AG09309 (cell line): ENCODE results near the gene CFAP161.

Experiments
- DNase-seq: peaks from one replicate; pipeline ENCODE4 v3.0.0-alpha.2; 2010; ENCODE audit warnings: low read depth
- H3K4me3 ChIP-seq: 2 replicates; pipeline ENCODE4 v1.5.1; 2011; ENCODE audit warnings: mild to moderate bottlenecking, low read depth, low read length, moderate library complexity; ENCODE audit not compliant: control insufficient read depth
- TF ChIP-seq, protein P1 (sequence below): IDR thresholded peaks from 2 replicates; pipeline ENCODE4 v1.5.1; 2011; ENCODE audit warnings: mild to moderate bottlenecking, low read depth, low read length, inconsistent platforms; ENCODE audit not compliant: insufficient read depth, control insufficient read depth; ENCODE audit errors: missing control alignments

The CFAP161 gene

DNA sequence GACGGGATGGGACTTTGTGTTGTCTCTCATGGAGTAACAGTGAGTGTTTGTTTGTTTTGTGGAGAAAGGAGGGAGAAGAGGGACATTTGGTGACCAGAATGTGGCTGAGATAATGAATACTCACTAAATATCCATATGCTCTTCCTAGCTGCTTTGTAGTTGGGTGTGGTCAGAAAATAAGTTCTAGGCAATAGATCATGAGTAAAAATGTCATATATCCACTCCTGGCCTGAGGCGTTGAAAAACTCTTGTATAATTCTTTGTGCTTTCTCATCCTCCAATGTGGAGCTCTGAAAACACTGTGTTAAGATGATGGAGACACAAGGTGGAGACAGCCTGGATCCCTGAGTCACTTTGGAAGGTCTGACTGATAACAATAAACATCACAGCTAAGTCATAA, 34.6 kb downstream of the CFAP161 start:
- H3K4me3 ChIP-seq, result no peak overlapping the region
- TF ChIP-seq, protein P1, sequence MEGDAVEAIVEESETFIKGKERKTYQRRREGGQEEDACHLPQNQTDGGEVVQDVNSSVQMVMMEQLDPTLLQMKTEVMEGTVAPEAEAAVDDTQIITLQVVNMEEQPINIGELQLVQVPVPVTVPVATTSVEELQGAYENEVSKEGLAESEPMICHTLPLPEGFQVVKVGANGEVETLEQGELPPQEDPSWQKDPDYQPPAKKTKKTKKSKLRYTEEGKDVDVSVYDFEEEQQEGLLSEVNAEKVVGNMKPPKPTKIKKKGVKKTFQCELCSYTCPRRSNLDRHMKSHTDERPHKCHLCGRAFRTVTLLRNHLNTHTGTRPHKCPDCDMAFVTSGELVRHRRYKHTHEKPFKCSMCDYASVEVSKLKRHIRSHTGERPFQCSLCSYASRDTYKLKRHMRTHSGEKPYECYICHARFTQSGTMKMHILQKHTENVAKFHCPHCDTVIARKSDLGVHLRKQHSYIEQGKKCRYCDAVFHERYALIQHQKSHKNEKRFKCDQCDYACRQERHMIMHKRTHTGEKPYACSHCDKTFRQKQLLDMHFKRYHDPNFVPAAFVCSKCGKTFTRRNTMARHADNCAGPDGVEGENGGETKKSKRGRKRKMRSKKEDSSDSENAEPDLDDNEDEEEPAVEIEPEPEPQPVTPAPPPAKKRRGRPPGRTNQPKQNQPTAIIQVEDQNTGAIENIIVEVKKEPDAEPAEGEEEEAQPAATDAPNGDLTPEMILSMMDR, result no peak
- no peak for DNase-seq

DNA sequence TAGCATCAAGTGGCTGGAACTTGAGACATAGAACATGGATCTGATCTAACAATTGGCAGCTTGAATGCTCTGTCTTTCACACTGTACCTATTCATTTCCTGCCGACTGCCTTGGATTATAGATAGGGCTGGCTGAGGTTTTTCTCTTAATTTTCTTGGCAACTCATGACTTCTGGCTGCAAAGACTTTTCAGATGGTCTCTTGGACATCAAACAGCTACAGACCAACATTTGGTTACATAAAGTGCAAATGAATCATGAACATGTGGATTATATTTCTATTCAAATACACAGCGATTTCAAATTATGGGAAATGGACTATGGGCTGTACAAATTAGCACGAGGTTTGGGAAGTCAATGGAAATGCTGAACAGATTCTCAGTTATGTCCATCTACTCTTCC, 36.4 kb downstream of the CFAP161 start:
- TF ChIP-seq, protein P1, result no peak
- H3K4me3 ChIP-seq, result no peak overlapping the region
- DNase-seq, result no peak

DNA sequence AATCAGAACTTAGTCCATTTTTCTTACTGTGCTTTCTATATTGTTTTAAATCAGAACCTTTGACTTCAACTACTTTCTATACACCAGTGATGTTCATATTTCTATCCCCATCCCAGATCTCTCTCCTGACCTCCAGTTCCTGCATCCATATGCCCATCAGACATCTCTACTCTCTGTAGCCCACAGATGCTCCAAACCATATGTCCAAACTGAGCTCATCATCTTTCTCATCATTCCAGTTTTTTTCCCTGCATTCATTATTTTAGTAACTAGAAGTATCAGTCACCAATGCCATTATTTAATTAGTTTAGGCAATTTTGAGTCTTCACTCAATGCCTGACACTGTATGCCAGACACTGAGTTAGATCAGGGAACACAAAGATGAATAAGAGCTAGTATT, 37.2 kb downstream of the CFAP161 start:
- H3K4me3 ChIP-seq, result no peak overlapping the region
- TF ChIP-seq, protein P1, result no peak
- DNase-seq, result no peak

DNA sequence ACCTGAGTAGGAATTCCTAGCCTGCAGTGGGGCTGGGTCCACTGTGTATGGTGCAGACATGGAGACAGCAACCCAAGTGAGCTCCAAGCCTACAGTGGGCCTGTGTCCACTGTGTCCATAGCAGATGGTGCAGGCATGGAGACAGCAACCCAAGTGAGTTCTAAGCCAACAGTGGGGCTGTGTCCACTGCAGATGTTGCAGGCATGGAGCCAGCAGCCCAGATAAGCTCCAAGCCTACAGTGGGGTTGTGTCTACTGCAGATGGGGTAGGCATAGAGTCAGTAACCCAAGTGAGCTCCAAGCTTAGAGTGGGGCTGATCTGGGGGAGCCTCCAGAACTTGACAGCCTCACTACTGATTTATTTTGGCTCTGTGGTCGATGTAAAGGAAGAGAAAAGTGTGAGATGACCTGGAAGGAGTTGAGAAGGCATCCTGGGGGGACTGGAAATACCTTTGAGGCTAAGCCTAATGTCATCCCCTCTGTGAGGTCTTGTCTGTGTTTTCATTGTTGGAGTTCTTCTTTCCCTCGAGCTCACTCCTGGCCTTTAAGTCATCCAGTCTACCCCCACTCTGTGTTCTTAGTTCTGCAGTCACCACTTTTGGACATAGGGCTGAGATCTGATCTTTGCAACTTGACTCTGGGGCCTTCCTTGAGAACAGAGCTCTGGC, 40.2 kb downstream of the CFAP161 start:
- no peak overlapping the region for H3K4me3 ChIP-seq
- TF ChIP-seq, protein P1, result no peak
- DNase-seq, result no peak

DNA sequence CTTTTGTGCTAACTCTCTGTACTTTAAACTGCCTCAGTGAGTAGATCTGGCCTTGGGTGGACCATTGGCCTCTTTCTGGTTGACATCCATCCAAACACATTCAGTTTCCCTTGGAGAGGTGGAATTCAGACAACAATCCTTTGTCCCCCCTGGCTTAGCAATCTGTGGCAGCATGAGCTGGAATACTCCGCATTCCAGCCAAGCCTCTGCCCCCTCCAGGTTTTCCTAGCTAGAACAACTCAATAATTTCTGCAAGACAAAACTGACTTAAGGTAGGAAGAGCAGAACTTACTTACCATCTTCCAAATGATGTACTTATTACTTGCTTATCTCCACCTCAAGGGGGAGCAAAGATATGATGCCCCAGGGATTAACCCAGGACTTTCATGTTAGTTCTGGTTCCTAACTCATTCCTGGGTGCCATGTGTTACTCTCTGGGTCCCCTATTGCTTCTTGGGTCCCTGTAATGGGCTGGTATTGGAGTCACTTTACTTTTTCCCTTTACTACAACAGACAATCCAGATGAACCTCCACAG, 40.8 kb downstream of the CFAP161 start:
- no peak for DNase-seq
- TF ChIP-seq, protein P1, result peak; percentile 2

DNA sequence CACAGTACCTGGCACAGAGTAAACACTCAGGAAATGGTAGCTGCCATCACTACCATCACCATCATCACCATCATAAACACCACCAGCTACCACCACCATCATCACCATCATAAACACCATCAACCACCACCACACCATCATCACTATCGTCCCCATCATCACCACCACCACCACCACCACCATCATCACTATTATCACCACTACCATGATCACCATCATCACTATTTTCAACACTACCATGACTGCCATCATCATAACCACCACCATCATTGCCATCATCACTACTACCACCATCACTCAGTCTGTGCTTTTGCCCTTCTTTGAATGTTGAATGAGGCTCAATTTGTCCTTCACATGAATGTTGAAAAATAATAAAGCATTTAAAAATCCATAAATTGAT, 41.4 kb downstream of the CFAP161 start:
- H3K4me3 ChIP-seq, result no peak overlapping the region
- no peak for DNase-seq
- TF ChIP-seq, protein P1, result no peak

More for the DNA sequence above, 40.8 kb downstream of the CFAP161 start:
- no peak overlapping the region for H3K4me3 ChIP-seq
